MM.1S (cell line): ENCODE measurements around the gene ICAM1.
A peak's percentile ranks its signal among the peaks of the same experiment; 100 is the strongest.

Experiments
- DNase-seq: peaks from one replicate; pipeline ENCODE4 v3.0.0-alpha.2; 2015
- H2AFZ ChIP-seq: fragments of 300-600 bp; sonication (generic); 2 replicates; pipeline ENCODE4 v1.6.0; 2016; ENCODE audit warnings: antibody characterized with exemption, low read length
- H3F3A ChIP-seq: fragments of 300-600 bp; sonication (generic); 2 replicates; pipeline ENCODE4 v1.6.1; 2016; ENCODE audit warnings: mild to moderate bottlenecking, antibody characterized with exemption, low read length, moderate library complexity, mixed read lengths; ENCODE audit not compliant: insufficient read depth
- H3K27ac ChIP-seq: fragments of 300-600 bp; sonication (generic); 2 replicates; pipeline ENCODE4 v1.5.1; 2016; ENCODE audit warnings: mild to moderate bottlenecking, low read length
- H3K27me3 ChIP-seq: fragments of 300-600 bp; sonication (generic); replicated peaks from 2 replicates; pipeline ENCODE4 v1.6.0; 2016; ENCODE audit warnings: low read length; ENCODE audit not compliant: insufficient read depth
- H3K36me3 ChIP-seq: fragments of 300-600 bp; sonication (generic); replicated peaks from 2 replicates; pipeline ENCODE4 v1.6.1; 2016; ENCODE audit warnings: mild to moderate bottlenecking, low read length, mixed read lengths; ENCODE audit not compliant: insufficient read depth
- H3K4me1 ChIP-seq: fragments of 300-600 bp; sonication (generic); 2 replicates; pipeline ENCODE4 v1.6.1; 2016; ENCODE audit warnings: low read length, mixed read lengths
- H3K4me2 ChIP-seq: fragments of 300-600 bp; sonication (generic); 2 replicates; pipeline ENCODE4 v1.6.0; 2016; ENCODE audit warnings: low read depth, low read length
- H3K4me3 ChIP-seq: fragments of 300-600 bp; sonication (generic); 2 replicates; pipeline ENCODE4 v1.5.1; 2016; ENCODE audit warnings: low read length, mixed read lengths
- H3K79me2 ChIP-seq: fragments of 300-600 bp; sonication (generic); 2 replicates; pipeline ENCODE4 v1.6.1; 2016; ENCODE audit warnings: mixed run types, low read length, mixed read lengths
- H3K9ac ChIP-seq: fragments of 300-600 bp; sonication (generic); 2 replicates; pipeline ENCODE4 v1.6.1; 2016; ENCODE audit warnings: low read length, mixed read lengths
- H3K9me2 ChIP-seq: fragments of 300-600 bp; sonication (generic); replicated peaks from 2 replicates; pipeline ENCODE4 v1.6.1; 2016; ENCODE audit warnings: mild to moderate bottlenecking, low read length, mixed read lengths; ENCODE audit not compliant: insufficient read depth
- H3K9me3 ChIP-seq: fragments of 300-600 bp; sonication (generic); replicated peaks from 2 replicates; pipeline ENCODE4 v1.6.1; 2016; ENCODE audit warnings: mild to moderate bottlenecking, low read length, mixed read lengths; ENCODE audit not compliant: insufficient read depth
- H4K20me1 ChIP-seq: fragments of 300-600 bp; sonication (generic); 2 replicates; pipeline ENCODE4 v1.6.1; 2016; ENCODE audit warnings: mild to moderate bottlenecking, low read length, moderate library complexity, mixed read lengths; ENCODE audit not compliant: insufficient read depth
- CTCF ChIP-seq: fragments of 300-600 bp; sonication (generic); IDR thresholded peaks from 2 replicates; pipeline ENCODE4 v1.5.1; 2016; ENCODE audit warnings: antibody characterized with exemption, low read length, mixed read lengths
- EZH2 ChIP-seq: fragments of 300-600 bp; sonication (generic); optimal IDR thresholded peaks from 2 replicates; pipeline ENCODE3; 2017; ENCODE audit warnings: low read depth, mild to moderate bottlenecking, antibody characterized with exemption, low read length, mixed read lengths
- EZH2phosphoT487 ChIP-seq: fragments of 300-600 bp; sonication (generic); IDR thresholded peaks from 2 replicates; pipeline ENCODE4 v1.6.1; 2018; ENCODE audit warnings: antibody characterized with exemption, low read length

The ICAM1 gene

GRCh38 chr19:10270180-10270615 is 722 bp upstream of the ICAM1 start:
- peak overlapping the region; percentile 46; the same call in 1 of the 2 replicates for H3K27ac ChIP-seq
- 0 out of 2 replicates have a peak, but pooled peaks cover 13% of the 10 kb centered on the region for H3K4me1 ChIP-seq
- H3K79me2 ChIP-seq, result peaks cover 8% of the 10 kb centered on the region; the same call in 1 of the 2 replicates
- H3K4me2 ChIP-seq, result peak overlapping the region; percentile 98
- peak; percentile 41 for DNase-seq
- no peaks in the 10 kb centered on the region for H4K20me1 ChIP-seq
- no peaks in the 10 kb centered on the region for H3F3A ChIP-seq
- no peaks in the 10 kb centered on the region for H3K36me3 ChIP-seq
- no peaks in the 10 kb centered on the region for H3K9me2 ChIP-seq
- H3K9me3 ChIP-seq, result no peaks in the 10 kb centered on the region
- TF ChIP-seq EZH2phosphoT487, result no peak
- no peak for TF ChIP-seq CTCF
- TF ChIP-seq EZH2, result no peak
- no peaks in the 10 kb centered on the region for H3K27me3 ChIP-seq
- H3K9ac ChIP-seq, result peak overlapping the region; percentile 36; the same call in 1 of the 2 replicates
- peak overlapping the region; percentile 57 for H3K4me3 ChIP-seq
- H2AFZ ChIP-seq, result peak overlapping the region; percentile 81

- peak overlapping the region; percentile 36; the same call in 1 of the 2 replicates for H3K9ac ChIP-seq
Observed at GRCh38 chr19:10271543-10272086, 695 bp downstream of the ICAM1 start.

GRCh38 chr19:10274589-10274988 is 3.7 kb downstream of the ICAM1 start:
- Histone ChIP-seq H3K9me3 (no peaks in the 10 kb centered on the region), H3K4me1 (0 out of 2 replicates have a peak, but pooled peaks cover 13% of the 10 kb centered on the region)
- DNase-seq, result no peak

More at GRCh38 chr19:10271543-10272086, 695 bp downstream of the ICAM1 start:
- Histone ChIP-seq H3K9me3 (no peaks in the 10 kb centered on the region), H3K4me1 (0 out of 2 replicates have a peak, but pooled peaks cover 13% of the 10 kb centered on the region), H3K27ac (peak overlapping the region; percentile 46; the same call in 1 of the 2 replicates), H3K4me2 (peak overlapping the region; percentile 98), H3K36me3 (no peaks in the 10 kb centered on the region), H2AFZ (0 out of 2 replicates have a peak overlapping the region, but pooled peaks have one; percentile 81), H3K9me2 (no peaks in the 10 kb centered on the region), H4K20me1 (no peaks in the 10 kb centered on the region), H3K27me3 (no peaks in the 10 kb centered on the region), H3K4me3 (peak overlapping the region; percentile 57), H3F3A (no peaks in the 10 kb centered on the region), H3K79me2 (peaks cover 8% of the 10 kb centered on the region; the same call in 1 of the 2 replicates)
- TF ChIP-seq EZH2phosphoT487 (no peak), CTCF (no peak), EZH2 (no peak)
- no peak for DNase-seq

More at GRCh38 chr19:10274589-10274988, 3.7 kb downstream of the ICAM1 start:
- no peaks in the 10 kb centered on the region for H3K36me3 ChIP-seq
- no peak overlapping the region for H3K27ac ChIP-seq
- H3F3A ChIP-seq, result no peaks in the 10 kb centered on the region
- no peaks in the 10 kb centered on the region for H3K9me2 ChIP-seq
- H3K4me3 ChIP-seq, result no peak overlapping the region
- no peak overlapping the region for H2AFZ ChIP-seq
- no peak overlapping the region for H3K9ac ChIP-seq
- no peaks in the 10 kb centered on the region for H3K27me3 ChIP-seq
- TF ChIP-seq EZH2, result no peak
- no peak for TF ChIP-seq EZH2phosphoT487
- no peak for TF ChIP-seq CTCF
- peaks cover 8% of the 10 kb centered on the region; the same call in 1 of the 2 replicates for H3K79me2 ChIP-seq
- no peaks in the 10 kb centered on the region for H4K20me1 ChIP-seq
- no peak overlapping the region for H3K4me2 ChIP-seq
